ENCODE measurements around the gene C2CD3.
A peak's percentile ranks its signal among the peaks of the same experiment; 100 is the strongest.

Gene C2CD3

DNA sequence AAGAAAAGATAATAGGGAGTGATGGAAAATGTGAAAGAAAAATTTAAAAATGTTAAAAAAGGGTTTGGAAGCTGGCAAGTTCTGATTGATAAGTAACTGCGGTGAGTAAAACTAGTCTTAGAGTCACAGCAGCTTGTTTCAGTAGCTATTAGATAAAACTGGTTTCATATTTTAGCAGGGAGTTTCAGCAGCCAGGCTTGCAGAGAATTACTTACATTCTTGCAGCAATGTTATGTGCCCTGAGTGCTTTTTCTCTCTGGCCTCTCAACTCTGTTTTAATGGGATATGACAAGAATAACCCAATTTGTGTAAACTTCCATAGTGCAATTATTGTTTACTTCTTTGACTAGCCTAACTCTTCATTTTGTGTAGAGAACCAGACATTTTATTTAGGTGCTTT lies 33.9 kb upstream of the C2CD3 start:
- no peak overlapping the region for H3K4me3 ChIP-seq (ENCODE audit: low read depth, low read length)
- TF ChIP-seq, protein P1, sequence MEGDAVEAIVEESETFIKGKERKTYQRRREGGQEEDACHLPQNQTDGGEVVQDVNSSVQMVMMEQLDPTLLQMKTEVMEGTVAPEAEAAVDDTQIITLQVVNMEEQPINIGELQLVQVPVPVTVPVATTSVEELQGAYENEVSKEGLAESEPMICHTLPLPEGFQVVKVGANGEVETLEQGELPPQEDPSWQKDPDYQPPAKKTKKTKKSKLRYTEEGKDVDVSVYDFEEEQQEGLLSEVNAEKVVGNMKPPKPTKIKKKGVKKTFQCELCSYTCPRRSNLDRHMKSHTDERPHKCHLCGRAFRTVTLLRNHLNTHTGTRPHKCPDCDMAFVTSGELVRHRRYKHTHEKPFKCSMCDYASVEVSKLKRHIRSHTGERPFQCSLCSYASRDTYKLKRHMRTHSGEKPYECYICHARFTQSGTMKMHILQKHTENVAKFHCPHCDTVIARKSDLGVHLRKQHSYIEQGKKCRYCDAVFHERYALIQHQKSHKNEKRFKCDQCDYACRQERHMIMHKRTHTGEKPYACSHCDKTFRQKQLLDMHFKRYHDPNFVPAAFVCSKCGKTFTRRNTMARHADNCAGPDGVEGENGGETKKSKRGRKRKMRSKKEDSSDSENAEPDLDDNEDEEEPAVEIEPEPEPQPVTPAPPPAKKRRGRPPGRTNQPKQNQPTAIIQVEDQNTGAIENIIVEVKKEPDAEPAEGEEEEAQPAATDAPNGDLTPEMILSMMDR (IDR thresholded peaks at IDR 0.05; ENCODE audit: insufficient read depth, low read depth, low read length, missing control alignments) = no peak
- DNase-seq (ENCODE audit: low read depth) = peak; percentile 38

DNA sequence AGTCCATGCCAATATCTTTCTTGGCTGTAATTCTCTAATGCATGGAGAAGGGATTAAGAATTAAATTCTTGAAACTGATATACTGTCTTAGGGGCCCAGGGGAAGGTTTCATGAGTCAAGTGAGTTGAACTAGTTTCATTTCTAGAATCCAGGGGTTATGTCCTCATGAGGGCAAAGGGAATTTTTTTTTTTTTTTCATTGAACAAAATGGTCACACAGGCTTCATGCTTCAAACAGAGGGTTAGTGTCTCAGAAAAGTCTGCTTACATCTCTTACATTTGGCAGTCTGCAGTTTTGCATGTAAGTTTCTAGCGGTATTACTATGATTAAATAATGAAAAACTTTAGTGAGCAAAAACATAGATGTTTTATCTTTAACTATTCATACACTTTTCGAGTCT lies 33.2 kb upstream of the C2CD3 start:
- TF ChIP-seq, protein P1 (IDR thresholded peaks at IDR 0.05; ENCODE audit: insufficient read depth, low read depth, low read length, missing control alignments) = no peak
- H3K4me3 ChIP-seq (ENCODE audit: low read depth, low read length) = no peak overlapping the region
- peak; percentile 3 for DNase-seq (ENCODE audit: low read depth)

DNA sequence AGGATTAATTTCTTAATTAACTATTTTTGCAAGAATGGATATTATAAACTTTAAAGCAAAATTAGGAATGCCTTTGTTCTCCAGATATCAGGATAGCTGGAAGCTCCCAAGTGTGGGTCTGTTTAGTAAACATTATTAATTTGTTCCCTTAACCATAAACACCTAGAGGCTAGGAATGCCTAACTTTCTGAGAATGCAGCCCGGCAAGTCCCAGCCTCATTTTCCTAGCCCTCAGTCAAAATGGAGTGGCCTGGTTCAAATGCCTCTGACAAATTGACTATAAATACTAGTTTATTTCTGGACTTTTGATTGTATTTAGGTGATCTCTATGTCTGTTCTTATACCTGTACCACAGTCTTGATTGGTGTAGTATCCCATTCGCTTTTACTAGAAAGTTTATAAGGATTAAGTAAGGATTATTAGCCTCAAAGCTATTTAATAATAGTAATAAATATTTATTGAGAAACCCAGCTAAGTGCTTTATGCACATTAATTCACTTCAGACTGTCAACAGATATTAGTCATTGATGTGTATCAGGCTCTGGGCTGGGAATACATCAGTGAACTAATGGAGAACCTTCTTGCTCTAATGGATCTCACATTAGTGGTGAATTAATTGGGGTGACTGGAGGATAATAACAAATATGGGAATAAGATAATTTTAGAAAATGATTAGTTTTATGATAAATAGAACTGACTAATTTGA lies 26.1 kb upstream of the C2CD3 start:
- DNase-seq (ENCODE audit: low read depth) = no peak
- no peak overlapping the region for H3K4me3 ChIP-seq (ENCODE audit: low read depth, low read length)
- TF ChIP-seq, protein P1 (IDR thresholded peaks at IDR 0.05; ENCODE audit: insufficient read depth, low read depth, low read length, missing control alignments) = no peak

DNA sequence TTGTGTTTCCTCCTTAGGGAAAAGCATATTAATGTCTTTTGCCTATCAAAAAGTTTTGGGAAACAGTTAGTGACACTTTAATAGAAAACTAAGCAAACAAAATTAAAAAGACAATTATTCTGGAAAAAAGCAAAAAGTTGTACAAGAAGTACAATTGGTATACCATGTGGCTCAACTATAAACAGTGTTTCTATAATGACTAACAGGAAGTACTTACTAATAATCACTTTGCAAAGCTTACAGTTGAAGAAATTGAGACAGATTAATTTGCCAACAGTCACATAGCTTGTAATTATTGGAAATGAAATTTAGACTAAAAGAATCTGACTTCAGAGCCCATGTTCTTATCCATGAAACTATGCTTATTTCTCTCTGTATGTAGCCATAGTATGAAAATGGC lies 25.0 kb upstream of the C2CD3 start:
- no peak for DNase-seq (ENCODE audit: low read depth)
- no peak overlapping the region for H3K4me3 ChIP-seq (ENCODE audit: low read depth, low read length)
- TF ChIP-seq, protein P1 (IDR thresholded peaks at IDR 0.05; ENCODE audit: insufficient read depth, low read depth, low read length, missing control alignments) = no peak

DNA sequence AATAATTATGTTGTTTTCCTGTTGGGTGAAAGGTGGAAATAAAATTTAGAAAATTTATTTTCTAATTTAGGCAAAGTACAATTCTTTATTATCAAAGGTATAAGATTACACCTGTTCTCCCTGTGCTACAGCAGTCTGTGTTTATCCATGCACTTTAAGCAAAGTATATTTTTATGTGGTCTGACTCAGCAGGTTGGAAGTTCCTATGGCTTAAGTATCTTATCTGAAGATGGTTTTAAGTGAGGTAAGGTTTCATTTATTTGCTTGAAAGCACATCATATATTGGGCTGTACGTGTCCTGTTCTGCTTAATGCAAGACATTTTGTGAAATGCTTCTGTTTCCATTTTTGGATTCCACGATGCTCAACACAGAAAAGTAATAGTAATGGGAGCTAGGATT lies 14.9 kb upstream of the C2CD3 start:
- H3K4me3 ChIP-seq (ENCODE audit: low read depth, low read length) = no peak overlapping the region
- DNase-seq (ENCODE audit: low read depth) = no peak
- TF ChIP-seq, protein P1 (IDR thresholded peaks at IDR 0.05; ENCODE audit: insufficient read depth, low read depth, low read length, missing control alignments) = no peak

DNA sequence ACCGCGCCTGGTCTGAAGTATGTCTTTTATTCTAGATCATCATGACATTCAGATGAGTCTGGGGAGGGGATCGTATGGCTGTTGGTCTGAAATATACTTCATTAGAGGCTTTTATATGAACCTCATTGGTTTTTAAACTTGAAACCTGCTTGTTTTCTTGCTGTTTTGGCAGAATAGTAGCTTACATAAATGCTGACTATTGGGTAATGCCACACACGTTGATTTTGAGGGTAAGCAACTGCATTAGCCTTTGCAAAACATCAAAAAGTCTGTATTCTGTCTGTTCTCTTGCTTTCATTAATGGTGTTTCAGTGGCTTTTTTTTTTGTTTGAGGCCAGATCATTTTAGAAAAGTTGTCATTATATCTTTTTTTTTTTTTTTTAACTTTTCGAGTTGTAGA lies 14.5 kb upstream of the C2CD3 start:
- no peak overlapping the region for H3K4me3 ChIP-seq (ENCODE audit: low read depth, low read length)
- TF ChIP-seq, protein P1 (IDR thresholded peaks at IDR 0.05; ENCODE audit: insufficient read depth, low read depth, low read length, missing control alignments) = no peak
- DNase-seq (ENCODE audit: low read depth) = no peak

DNA sequence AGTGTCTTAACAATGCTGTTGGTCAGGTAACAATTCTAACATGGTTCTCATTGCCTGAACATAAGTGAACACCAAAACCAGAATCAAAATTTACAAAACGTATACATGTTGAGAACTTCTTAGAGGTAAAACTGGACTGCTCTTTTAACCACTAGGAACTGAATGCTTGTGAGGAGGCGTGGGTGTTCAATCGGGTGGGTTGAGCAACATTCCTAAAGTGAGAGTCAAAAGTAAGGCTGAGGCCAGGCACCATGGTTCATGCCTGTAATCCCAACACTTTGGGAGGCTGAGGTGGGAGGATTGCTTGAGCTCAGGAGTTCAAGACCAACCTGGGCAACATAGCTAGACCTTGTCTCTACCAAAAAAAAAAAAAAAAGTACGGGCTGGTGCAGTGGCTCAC lies 11.8 kb upstream of the C2CD3 start:
- no peak overlapping the region for H3K4me3 ChIP-seq (ENCODE audit: low read depth, low read length)
- TF ChIP-seq, protein P1 (IDR thresholded peaks at IDR 0.05; ENCODE audit: insufficient read depth, low read depth, low read length, missing control alignments) = no peak
- DNase-seq (ENCODE audit: low read depth) = no peak
